ENCODE measurements around the gene NPW. TPM values are rescaled to one million over a fixed set of nuclear protein-coding genes. Genes with fewer than 3 reads are reported as not detected.

Gene NPW
- total and polyA plus RNA-seq, 2 of the 8 experiments (the other 6 are each of a cell fraction or from before 2014, with no cell fraction given) = 4.0 to 10.3 TPM

GRCh38 chr16:2063861-2064260 lies 44.3 kb downstream of the NPW start:
- no peaks in the 10 kb centered on the region for H3K4me1 ChIP-seq (replicated peaks in 1 of 4; ENCODE audit: control insufficient read depth in 3 of 4, insufficient read depth in 4 of 4, low read length in 3 of 4)
- H3K4ac ChIP-seq (replicated peaks; ENCODE audit: insufficient read length, low read depth, low read length) = no peak overlapping the region
- H2BK12ac ChIP-seq (ENCODE audit: low read depth, low read length) = 0 out of 2 replicates have a peak overlapping the region, but pooled peaks have one; percentile 23
- no peak overlapping the region for H3K56ac ChIP-seq (replicated peaks; ENCODE audit: insufficient read length, low read depth, low read length)
- H4K20me1 ChIP-seq (replicated peaks in 1 of 2; ENCODE audit: control insufficient read depth in 1 of 2, insufficient read depth in 2 of 2, low read length in 2 of 2) = peaks cover 0 to 11% of the 10 kb centered on the region in 2 experiments
- H2BK15ac ChIP-seq (ENCODE audit: low read length) = no peak overlapping the region
- ChIA-PET CTCF (ENCODE audit: partially characterized antibody) (interaction anchor here (0.8 to 2.8 kb wide), 4 partner anchors 8 to 48 kb away, joined by 3 to 14 read pairs (median 4); no protein-coding TSS in a partner anchor), POLR2A (ENCODE audit: partially characterized antibody) (interaction anchor here (1.7 to 3.6 kb wide), 4 partner anchors 9 to 99 kb away, joined by 4 to 11 read pairs (median 8); partner anchors contain the start of genes NTHL1, RPS2, TRAF7 and TSC2)
- FAIRE-seq (no peak), DNase-seq (ENCODE audit: low read depth in 1 of 2, low spot score in 2 of 2) (no peak)
- TF ChIP-seq ATF3 (IDR thresholded peaks at IDR 0.05; ENCODE audit: insufficient read depth, low read depth, low read length) (no peak), USF2 (IDR thresholded peaks at IDR 0.05; ENCODE audit: low read length) (no peak), TEAD4 (IDR thresholded peaks at IDR 0.05; ENCODE audit: low read depth, low read length) (no peak), CBX5 (IDR thresholded peaks at IDR 0.05; ENCODE audit: low read depth, low read length) (no peak)
- no peak overlapping the region for H3K9ac ChIP-seq (replicated peaks in 1 of 4; ENCODE audit: extremely low read depth in 1 of 4, low read depth in 3 of 4, low read length in 3 of 4)
- H3K23me2 ChIP-seq (ENCODE audit: low read depth, low read length) = no peaks in the 10 kb centered on the region
- no peak overlapping the region for H3K23ac ChIP-seq (ENCODE audit: insufficient read length)
- no peak overlapping the region for H2AFZ ChIP-seq (ENCODE audit: low read length)
- H4K8ac ChIP-seq (ENCODE audit: extremely low read depth, insufficient read depth, low read length) = no peak overlapping the region; the same call in 1 of the 2 replicates
- no peak overlapping the region for H2BK120ac ChIP-seq (replicated peaks; ENCODE audit: low read depth, low read length)
- no peak overlapping the region for H2BK20ac ChIP-seq (ENCODE audit: low read length)
- no peak overlapping the region for H3K4me2 ChIP-seq (ENCODE audit: insufficient read depth in 1 of 2, low read depth in 2 of 2, low read length in 2 of 2)
- peaks cover 2 to 14% (median 6%) of the 10 kb centered on the region in 4 experiments; a peak in 6 of 8 replicates for H3K36me3 ChIP-seq (ENCODE audit: control insufficient read depth in 2 of 4, insufficient read depth in 4 of 4, low read length in 3 of 4)
- no peaks in the 10 kb centered on the region for H3K79me2 ChIP-seq (ENCODE audit: control insufficient read depth in 1 of 2, insufficient read depth in 2 of 2, low read length in 2 of 2)
- 93% methylated on average over 25 of the region's 25 CpGs; no CpG with 5 or more reads in 1 of the 2 experiments for WGBS, 2 experiments (ENCODE audit: extremely low coverage in 1 of 2, insufficient coverage in 1 of 2, insufficient read length in 1 of 2, insufficient replicate concordance in 2 of 2, low coverage in 1 of 2, low lambda C conversion rate in 2 of 2, missing lambda C conversion rate in 1 of 2)
- H3K4me3 ChIP-seq (ENCODE audit: extremely low read depth in 1 of 4, insufficient read depth in 2 of 4, low read depth in 3 of 4, low read length in 4 of 4) = no peak overlapping the region
- H2AK5ac ChIP-seq (ENCODE audit: low read depth, low read length) = no peak overlapping the region
- H2BK5ac ChIP-seq (ENCODE audit: low read depth, low read length) = peak overlapping the region; percentile 49; the same call in 1 of the 2 replicates
- no peak overlapping the region for H3K27ac ChIP-seq (ENCODE audit: low read depth, low read length)
- no peak overlapping the region for H3K14ac ChIP-seq (ENCODE audit: insufficient read length)
- no peaks in the 10 kb centered on the region for H3K79me1 ChIP-seq (ENCODE audit: low read depth, low read length)
- no peak overlapping the region for H4K91ac ChIP-seq (replicated peaks; ENCODE audit: insufficient read length, low read length)
- no peaks in the 10 kb centered on the region for H3K9me3 ChIP-seq (ENCODE audit: insufficient read depth in 2 of 2, low read depth in 1 of 2, low read length in 1 of 2)
- H4K5ac ChIP-seq (ENCODE audit: insufficient read length, low read depth, low read length) = no peak overlapping the region
- no peaks in the 10 kb centered on the region for H3K27me3 ChIP-seq (replicated peaks in 1 of 4; ENCODE audit: control insufficient read depth in 3 of 4, extremely low read depth in 1 of 4, insufficient read depth in 3 of 4, low read length in 3 of 4)
- no peak overlapping the region for H3K18ac ChIP-seq (ENCODE audit: extremely low read depth, low read length)
